GM13976 (cell line): ENCODE measurements around the gene ICA1.
"Not testable (repeated sequence)": the region's sequence is repeated elsewhere in the genome, so short reads cannot be mapped to it uniquely, and the experiment has no call there.

Experiments used
- DNase-seq: peaks from one replicate; pipeline ENCODE4 v3.0.0; 2012; ENCODE audit warnings: low spot score
- in situ Hi-C: fragments of 300-500 bp; cut with MboI; formaldehyde crosslinking; loops from one replicate; pipeline ENCODE4 v1.12.0; 2022; ENCODE audit warnings: low sequenced_read_pairs, mixed read lengths, inconsistent platforms; ENCODE audit not compliant: unreplicated experiment
- TF ChIP-seq, protein P1 (sequence below): IDR thresholded peaks from 2 replicates; pipeline ENCODE4 v1.5.1; 2012; ENCODE audit warnings: borderline replicate concordance, mild to moderate bottlenecking; ENCODE audit not compliant: insufficient read depth; ENCODE audit errors: extremely low read depth, missing control alignments, control extremely low read depth

Gene ICA1

DNA sequence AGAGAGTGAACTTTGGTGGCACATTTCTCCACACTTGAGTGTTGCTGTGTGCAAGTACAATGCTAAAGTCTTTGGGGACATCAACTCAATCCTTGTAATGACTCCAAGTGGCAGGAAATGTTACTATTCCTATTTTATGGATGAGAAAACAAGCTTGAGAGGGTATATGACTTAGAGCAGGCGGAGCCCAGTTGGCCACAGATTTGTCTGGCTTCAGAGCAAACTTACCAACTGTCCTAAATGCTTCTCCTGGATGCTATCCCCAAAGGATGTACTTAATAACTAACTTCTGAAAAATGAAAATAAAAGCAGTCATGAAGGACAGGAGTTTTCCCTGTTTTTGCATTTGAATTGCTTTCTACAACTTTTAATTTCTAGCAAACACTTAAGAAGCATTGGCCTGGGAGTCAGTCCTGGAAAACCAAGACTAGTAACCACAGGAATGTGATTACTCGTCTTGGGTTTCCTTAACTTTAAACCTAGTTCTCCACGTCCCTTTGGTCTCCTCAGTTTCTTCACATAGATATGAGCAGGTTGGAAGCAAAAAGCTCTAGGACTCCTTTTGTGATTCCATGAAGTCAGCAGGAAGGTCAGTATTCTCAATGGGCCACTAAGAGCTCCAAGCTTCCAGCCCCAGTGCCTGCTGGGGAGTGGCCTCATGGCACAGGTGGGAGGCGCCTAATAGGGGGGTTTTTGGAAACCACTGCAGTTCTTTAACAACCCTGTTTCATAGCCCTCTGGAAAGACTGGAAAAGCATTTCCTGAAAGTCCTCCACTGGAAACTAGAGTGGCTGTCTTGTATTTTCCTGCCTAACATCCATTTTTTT lies 152.6 kb downstream of the ICA1 start:
- TF ChIP-seq, protein P1, sequence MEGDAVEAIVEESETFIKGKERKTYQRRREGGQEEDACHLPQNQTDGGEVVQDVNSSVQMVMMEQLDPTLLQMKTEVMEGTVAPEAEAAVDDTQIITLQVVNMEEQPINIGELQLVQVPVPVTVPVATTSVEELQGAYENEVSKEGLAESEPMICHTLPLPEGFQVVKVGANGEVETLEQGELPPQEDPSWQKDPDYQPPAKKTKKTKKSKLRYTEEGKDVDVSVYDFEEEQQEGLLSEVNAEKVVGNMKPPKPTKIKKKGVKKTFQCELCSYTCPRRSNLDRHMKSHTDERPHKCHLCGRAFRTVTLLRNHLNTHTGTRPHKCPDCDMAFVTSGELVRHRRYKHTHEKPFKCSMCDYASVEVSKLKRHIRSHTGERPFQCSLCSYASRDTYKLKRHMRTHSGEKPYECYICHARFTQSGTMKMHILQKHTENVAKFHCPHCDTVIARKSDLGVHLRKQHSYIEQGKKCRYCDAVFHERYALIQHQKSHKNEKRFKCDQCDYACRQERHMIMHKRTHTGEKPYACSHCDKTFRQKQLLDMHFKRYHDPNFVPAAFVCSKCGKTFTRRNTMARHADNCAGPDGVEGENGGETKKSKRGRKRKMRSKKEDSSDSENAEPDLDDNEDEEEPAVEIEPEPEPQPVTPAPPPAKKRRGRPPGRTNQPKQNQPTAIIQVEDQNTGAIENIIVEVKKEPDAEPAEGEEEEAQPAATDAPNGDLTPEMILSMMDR, result no peak
- no peak for DNase-seq
- in situ Hi-C loops, result no loop called here

DNA sequence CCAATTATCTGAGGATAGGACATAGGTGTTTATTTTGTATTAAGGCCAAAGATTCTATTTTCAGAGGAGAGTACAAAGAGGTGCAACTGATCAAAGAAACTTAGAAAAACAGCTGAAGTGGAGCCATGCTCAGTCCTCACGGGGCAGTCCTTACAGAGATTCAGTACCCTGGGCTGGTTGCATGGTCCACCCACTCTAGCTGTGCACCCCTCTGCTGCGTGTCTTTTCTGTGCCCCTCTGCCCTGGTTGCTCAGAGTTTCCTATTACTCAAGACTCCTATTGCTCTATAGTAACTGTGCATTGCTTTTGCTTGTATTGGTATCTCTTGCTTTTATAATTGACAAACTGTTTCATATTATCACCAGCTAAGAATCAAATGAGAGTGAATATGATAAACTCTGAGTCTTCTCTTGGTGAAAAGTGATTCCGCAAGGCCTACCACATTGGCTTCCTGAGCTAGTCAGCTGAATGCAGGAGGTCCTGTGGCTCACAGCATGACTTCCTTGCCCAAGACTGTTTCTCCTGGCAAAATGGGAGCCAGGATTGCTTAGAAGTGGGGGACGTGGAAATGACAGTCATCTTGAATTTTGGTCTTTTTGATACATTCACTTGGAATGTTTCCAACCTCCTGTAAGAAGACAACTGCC lies 156.4 kb downstream of the ICA1 start:
- TF ChIP-seq, protein P1, result no peak
- peak; percentile 5 for DNase-seq
- in situ Hi-C loops, result no loop called here

DNA sequence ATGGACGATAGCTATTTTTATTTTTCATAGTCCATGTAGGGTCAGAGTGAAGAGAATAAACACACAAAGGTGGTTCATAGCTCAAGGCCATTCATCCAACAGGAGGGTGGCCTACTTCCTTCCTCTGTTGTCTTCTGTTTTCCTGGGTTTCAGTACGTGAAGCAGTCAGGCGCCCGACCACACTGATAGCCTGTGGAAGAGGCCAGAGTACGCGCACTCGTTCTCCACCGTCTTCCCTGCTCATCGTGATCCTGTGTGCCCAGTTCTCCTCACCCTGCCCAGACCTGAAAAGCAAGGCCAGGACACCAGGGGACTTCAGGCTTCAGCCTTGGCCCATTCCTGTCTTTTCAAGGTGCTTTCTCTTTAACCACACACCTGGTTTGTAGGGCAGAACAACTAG lies 158.7 kb downstream of the ICA1 start:
- in situ Hi-C loops, result no loop called here
- DNase-seq, result no peak
- TF ChIP-seq, protein P1, result no peak

- in situ Hi-C loops, result not testable (repeated sequence)
Measured at GRCh38 chr7:8101292-8101691, 160.7 kb downstream of the ICA1 start.

DNA sequence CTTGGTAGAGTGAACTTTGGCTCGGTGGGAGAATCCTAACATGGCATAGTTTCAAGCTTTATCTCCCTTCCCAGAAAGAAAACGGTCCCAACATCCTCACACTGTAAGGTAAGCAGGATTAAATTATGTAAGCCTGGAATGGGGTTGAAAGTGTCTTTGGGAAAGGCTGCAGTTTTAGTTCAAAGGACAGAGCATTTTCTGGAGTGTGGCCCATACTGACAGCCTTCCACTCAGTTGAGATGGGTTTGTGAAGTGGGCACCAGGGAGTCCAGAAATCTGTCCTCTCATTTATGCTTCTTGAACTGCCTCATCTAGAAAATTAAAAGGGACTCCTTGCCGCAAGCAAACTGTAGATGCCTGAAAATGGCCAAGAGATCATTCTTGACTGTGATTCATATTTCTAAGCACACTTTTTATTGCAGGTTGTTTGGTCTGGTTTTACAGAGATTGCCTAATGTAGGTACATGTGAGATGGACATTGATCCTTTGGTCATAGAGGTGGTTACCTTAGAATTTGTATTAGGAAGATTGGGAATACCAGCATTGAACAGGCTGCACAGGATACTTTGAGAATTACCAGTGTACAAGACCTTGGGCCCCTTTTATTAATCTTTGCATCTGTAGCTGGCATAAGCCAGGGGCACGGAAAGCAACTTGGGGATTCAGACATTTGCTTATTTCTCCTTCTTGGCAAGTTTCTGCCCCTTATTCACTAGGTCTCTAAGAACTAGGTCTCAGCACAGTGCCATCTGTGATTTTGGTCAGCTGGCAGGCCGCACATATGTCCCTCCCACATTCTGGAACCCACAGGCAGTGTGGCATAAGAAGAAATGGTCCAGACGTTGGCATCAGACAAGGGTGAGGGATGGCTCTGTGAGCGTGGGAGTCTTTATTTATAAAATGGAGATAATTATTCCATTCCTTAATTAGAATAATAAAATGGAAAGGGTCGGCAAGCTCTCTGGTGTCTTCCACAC lies 167.5 kb downstream of the ICA1 start:
- in situ Hi-C loops, result no loop called here
- no peak for DNase-seq
- TF ChIP-seq, protein P1, result no peak

More at GRCh38 chr7:8101292-8101691, 160.7 kb downstream of the ICA1 start:
- DNase-seq, result not testable (repeated sequence)

DNA sequence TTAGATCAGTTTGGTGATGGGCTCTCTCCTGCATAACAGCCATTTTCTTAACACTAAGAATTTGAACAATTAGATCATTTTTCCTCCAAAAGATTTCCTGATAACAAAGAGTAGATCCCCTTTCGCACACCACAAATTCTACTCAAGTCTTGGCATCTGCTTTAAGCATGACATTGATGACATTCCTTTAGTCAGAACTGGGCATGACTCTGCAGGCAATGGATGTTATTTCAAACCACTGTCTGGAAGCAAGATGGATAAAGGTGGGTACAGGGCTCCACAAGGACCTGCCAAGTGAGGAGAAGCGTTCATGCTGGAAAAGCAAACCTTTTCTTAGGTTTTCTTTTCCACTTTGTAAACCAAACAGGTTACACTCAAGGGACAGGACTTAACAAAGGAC lies 169.8 kb downstream of the ICA1 start:
- TF ChIP-seq, protein P1, result no peak
- DNase-seq, result no peak
- in situ Hi-C loops, result no loop called here
